Activated CD4-positive, alpha-beta T cell treated with anti-CD3 and anti-CD28 coated beads for 24 hours (primary cell): ENCODE results near the gene PAGR1.
A peak's percentile ranks its signal among the peaks of the same experiment; 100 is the strongest.

Experiments used
- DNase-seq, 2 donors: peaks; one replicate each; pipeline ENCODE4 v3.0.0-alpha.2; 2020; ENCODE audit warnings: low read depth in 2 of 2

Gene PAGR1

GRCh38 chr16:29837841-29838240 lies 21.9 kb downstream of the PAGR1 start:
- no peak for DNase-seq

- no peak for DNase-seq
These were observed 23.9 kb downstream of the PAGR1 start for GRCh38 chr16:29839822-29840221.

- no peak for DNase-seq
These were observed 24.3 kb downstream of the PAGR1 start for GRCh38 chr16:29840240-29840639.

- no peak for DNase-seq
These were observed 25.7 kb downstream of the PAGR1 start for GRCh38 chr16:29841631-29842030.

GRCh38 chr16:29842732-29843346 lies 26.9 kb downstream of the PAGR1 start:
- no peak for DNase-seq

- DNase-seq: no peak
These were observed 28.0 kb downstream of the PAGR1 start for GRCh38 chr16:29843931-29844330.

GRCh38 chr16:29844575-29845331 lies 28.8 kb downstream of the PAGR1 start:
- DNase-seq: no peak

- no peak for DNase-seq
These were observed 29.7 kb downstream of the PAGR1 start for GRCh38 chr16:29845656-29846055.

GRCh38 chr16:29848420-29849297 lies 32.7 kb downstream of the PAGR1 start:
- DNase-seq: peak; percentile 80 to 81

- no peak for DNase-seq
These were observed 33.6 kb downstream of the PAGR1 start for GRCh38 chr16:29849505-29849904.

- no peak for DNase-seq
These were observed 35.0 kb downstream of the PAGR1 start for GRCh38 chr16:29850998-29851397.

GRCh38 chr16:29852654-29853053 lies 36.7 kb downstream of the PAGR1 start:
- DNase-seq: no peak

GRCh38 chr16:29854520-29855100 lies 38.7 kb downstream of the PAGR1 start:
- no peak for DNase-seq

- DNase-seq: no peak
These were observed 41.3 kb downstream of the PAGR1 start for GRCh38 chr16:29857133-29857760.

- DNase-seq: no peak
These were observed 42.3 kb downstream of the PAGR1 start for GRCh38 chr16:29858149-29858849.

GRCh38 chr16:29858974-29859373 lies 43.0 kb downstream of the PAGR1 start:
- no peak for DNase-seq

- DNase-seq: no peak
These were observed 44.3 kb downstream of the PAGR1 start for GRCh38 chr16:29860218-29860617.

GRCh38 chr16:29862383-29862883 lies 46.5 kb downstream of the PAGR1 start:
- no peak for DNase-seq

GRCh38 chr16:29862884-29863668 lies 47.1 kb downstream of the PAGR1 start, which contains the start of gene CDIPT:
CDIPT (minus strand) TSS chr16:29863226; CDS start chr16:29862857, 369 bp downstream.
- peak; percentile 87 to 88 for DNase-seq

GRCh38 chr16:29863669-29863984 lies 47.7 kb downstream of the PAGR1 start:
- no peak for DNase-seq
